GM12872 (cell line): Measurements from ENCODE around the gene ANAPC2.

Experiments
- TF ChIP-seq, protein P1 (sequence below): IDR thresholded peaks from 3 replicates; pipeline ENCODE4 v1.5.1; 2011; ENCODE audit warnings: low read depth, mild to moderate bottlenecking, low read length, moderate library complexity; ENCODE audit not compliant: insufficient read depth

The ANAPC2 gene

DNA sequence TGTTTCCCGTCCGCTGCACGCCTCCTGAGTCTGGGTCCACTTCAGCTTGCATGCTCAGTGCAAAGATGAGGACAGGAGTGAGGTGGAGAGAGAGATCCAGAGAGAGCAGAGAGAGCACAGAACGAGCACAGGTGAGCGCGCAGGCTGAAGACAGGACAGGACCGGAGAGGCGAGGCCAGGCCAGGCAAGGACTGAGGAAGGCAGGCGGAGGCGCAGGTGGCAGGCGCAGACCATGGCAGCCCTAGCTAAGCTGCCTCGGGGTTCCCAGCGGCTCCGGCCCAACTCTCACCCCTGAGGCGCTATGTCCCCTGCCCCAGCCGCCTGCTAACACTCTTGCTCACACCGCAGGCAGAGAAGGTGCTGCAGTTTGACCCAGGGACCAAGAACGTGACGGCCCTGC lies 39.7 kb downstream of the ANAPC2 start:
- TF ChIP-seq, protein P1, sequence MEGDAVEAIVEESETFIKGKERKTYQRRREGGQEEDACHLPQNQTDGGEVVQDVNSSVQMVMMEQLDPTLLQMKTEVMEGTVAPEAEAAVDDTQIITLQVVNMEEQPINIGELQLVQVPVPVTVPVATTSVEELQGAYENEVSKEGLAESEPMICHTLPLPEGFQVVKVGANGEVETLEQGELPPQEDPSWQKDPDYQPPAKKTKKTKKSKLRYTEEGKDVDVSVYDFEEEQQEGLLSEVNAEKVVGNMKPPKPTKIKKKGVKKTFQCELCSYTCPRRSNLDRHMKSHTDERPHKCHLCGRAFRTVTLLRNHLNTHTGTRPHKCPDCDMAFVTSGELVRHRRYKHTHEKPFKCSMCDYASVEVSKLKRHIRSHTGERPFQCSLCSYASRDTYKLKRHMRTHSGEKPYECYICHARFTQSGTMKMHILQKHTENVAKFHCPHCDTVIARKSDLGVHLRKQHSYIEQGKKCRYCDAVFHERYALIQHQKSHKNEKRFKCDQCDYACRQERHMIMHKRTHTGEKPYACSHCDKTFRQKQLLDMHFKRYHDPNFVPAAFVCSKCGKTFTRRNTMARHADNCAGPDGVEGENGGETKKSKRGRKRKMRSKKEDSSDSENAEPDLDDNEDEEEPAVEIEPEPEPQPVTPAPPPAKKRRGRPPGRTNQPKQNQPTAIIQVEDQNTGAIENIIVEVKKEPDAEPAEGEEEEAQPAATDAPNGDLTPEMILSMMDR, result no peak

DNA sequence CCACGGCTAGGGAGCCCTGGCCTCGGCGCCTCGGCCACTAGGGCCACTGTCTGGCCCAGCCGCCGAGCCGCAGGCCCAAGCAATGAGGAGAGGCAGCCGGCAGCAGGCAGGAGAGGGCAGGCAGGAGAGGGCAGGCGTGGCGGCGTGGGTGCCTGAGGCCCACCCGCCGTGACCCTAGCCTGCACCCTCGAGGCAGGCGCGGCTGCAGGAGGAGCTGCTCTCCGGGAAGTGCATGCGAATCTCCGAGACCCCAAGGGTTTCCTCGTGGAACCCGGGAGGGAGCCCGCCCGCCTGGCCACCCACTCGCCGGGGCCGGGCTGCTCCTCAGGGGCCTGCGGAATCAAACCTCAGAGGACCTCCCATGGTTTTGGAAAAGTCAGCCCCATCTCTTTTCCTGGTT lies 40.1 kb downstream of the ANAPC2 start:
- TF ChIP-seq, protein P1, result no peak

DNA sequence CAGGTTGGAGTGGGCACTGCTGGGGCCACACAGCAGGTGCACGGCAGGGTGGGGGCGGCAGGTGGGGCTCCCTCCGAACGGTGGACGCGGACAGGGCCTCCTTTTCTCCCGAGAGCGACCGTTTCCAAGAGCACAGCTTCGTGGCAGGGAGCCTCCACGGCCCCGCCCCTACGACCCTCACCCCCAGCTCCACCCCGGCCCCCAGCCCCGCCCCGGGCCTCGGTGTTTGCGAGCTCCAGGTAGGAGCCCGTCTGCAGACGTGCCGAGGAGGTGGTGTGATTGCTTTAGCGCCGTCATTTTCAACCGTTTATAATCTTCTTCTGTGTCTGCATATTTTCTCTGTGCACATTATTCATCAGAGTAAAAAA lies 40.6 kb downstream of the ANAPC2 start:
- TF ChIP-seq, protein P1, result no peak

GRCh38 chr9:137147091-137147792 lies 41.1 kb downstream of the ANAPC2 start:
- TF ChIP-seq, protein P1, result no peak

- TF ChIP-seq, protein P1, result no peak
Measured at GRCh38 chr9:137146527-137146918, 41.8 kb downstream of the ANAPC2 start.

DNA sequence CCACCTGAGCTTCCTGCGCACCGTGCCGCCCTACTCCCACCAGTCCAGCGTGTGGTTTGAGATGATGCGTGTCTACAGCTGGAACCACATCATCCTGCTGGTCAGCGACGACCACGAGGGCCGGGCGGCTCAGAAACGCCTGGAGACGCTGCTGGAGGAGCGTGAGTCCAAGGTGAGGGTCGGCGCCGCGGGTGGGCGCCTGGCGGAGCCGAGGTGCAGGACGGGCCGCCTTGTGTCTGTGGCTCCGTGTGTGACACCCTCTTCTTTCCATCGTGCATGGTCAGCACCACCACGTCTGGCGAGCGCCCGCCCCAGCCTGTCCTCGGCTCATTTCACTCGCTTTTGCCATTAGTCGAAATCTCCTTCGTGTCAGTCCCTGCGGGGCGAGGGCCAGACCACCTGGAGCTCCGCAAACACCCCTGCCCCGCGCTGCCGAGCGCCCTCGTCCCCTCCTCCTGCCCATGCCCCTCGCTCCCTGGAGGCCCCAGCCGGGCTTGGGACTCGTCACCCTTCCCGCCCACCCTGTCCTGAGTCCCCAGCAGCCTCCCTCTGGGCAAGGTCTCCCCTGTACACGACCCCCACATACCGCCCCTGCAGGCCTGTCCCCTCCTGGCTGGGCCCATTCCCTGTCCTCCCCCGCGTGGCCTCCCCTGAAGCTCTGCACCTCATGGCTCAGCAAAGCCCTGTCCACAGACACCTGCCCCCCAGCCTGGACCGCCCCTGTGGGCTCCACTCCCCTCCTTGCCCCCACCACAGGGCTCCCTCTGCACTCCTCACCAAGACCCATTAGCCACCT lies 42.4 kb downstream of the ANAPC2 start:
- TF ChIP-seq, protein P1, result no peak

DNA sequence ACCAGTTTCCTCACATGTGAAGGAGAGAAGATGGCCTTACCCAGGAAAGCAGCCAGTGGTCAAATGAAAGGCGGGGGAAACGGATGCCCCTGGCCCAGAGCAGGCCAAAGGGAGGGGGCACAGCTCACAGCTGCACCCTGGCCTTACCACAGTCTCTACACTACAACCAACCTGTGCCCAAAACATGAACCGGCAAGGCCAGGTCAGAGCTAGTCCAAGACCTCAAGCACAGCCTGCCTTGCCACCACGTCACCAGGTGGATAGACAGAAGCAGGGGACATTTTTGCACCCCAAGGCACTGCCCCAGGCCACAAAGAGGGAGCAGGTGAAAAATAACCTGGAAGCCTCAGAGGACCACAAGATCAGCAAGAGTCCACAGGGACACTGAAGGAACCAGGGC lies 44.9 kb downstream of the ANAPC2 start:
- TF ChIP-seq, protein P1, result no peak
